Hematopoietic multipotent progenitor cell (in vitro differentiated cells): ENCODE data around the gene PPP1R12A. TPM values are rescaled to one million over a fixed set of nuclear protein-coding genes. Genes with fewer than 3 reads are reported as not detected.
A peak's percentile ranks its signal among the peaks of the same experiment; 100 is the strongest.
"Not testable (repeated sequence)": the region's sequence is repeated elsewhere in the genome, so short reads cannot be mapped to it uniquely, and the experiment has no call there.

ENCODE experiments used
- DNase-seq, 3 donors: peaks; one replicate each; pipeline ENCODE4 v3.0.0-alpha.2; 2011 to 2015; ENCODE audit warnings: low read depth in 2 of 3, low spot score in 2 of 3
- total RNA-seq: library from RNA; depleted of rRNA; stranded (reverse); fragments of >200 nt; gene quantifications from one replicate; pipeline ENCODE4 v1.2.3, GENCODE V29; 2012

The PPP1R12A gene
- total RNA-seq, 1 donor, result 36.4 TPM

DNA sequence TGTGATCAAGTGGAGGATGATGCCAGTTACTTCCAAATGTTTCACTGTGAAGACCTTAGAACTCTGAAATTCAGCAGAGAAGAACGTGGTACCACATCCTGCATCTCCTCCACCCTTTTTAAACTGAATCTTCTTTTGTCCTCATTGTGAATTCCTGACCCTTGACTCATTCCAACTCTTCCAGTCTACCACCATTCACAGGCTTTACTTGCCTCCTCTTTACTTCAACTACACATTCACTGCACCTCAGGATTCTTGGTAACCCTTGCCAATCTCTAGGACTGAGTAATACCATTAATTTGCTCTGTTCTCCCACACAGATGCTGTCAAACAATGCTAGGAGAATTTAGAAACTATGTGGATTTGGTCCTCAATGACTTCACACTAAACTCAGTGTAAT is 37.3 kb downstream of the PPP1R12A start:
- DNase-seq, result no peak

DNA sequence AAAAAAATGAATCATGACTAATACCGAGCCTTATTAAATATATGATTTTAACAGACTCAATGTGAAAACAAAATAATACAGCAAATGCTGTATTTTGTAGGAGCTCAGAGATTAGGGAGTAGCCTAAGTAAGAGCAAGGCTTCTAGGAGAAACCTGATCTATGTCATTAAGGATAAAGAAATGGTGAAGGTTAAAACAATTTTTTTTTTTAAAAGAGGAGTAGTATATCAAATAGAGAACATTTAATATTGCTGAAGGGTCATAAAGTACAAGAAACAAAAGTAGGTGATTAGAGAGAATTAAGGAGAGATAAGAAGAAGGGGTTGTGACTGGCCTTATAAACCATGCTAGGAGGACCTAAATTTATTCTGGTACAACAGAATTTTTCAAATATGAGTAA is 39.1 kb downstream of the PPP1R12A start:
- DNase-seq, result no peak

DNA sequence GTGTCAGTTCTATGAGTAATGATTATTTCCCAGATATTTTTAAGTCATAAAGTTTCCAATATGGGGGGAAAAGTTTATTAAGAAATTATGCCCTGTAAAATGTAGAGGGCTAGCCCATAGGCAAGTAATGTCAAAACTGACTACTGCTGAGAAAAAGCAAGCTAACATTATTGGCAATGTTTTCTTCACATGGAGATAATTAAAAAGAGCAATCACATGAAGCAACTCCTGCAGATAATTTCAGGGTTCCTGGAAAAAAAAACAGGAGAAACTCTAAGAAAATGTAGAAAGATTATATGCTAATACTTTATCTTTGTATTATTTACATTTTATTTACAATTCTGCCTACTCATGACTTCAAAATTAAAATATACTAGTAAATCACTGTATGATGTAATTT is 39.8 kb downstream of the PPP1R12A start:
- no peak for DNase-seq

DNA sequence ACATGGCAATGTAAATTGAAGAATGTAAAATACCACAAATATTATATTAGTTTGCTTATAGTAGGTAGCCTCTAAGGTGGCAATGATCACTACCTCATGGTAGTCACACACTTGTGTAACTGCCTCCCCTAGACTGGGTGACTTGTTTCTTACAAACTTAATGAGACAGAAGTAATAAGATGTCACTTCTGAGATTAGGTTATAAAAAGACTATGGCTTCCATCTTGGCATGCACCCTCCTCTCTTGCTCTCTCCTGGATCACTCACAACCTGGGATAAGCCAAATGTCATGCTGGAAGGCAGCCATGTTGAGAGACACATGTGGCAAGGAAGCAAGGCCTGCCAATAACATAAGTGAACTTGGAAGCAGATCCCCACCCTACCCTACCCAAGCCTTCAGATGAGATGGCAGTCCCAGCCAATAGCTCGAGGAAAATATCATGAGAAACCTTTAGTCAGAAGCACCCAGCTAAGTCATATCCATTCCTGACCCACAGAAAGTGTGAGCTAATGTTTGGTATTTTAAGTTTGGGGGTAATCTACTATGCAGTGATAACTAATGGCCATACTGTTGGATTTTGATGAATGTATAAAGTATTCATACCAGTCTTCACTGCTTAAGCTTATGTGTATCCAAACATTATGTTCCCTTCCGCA is 43.3 kb downstream of the PPP1R12A start:
- no peak for DNase-seq

DNA sequence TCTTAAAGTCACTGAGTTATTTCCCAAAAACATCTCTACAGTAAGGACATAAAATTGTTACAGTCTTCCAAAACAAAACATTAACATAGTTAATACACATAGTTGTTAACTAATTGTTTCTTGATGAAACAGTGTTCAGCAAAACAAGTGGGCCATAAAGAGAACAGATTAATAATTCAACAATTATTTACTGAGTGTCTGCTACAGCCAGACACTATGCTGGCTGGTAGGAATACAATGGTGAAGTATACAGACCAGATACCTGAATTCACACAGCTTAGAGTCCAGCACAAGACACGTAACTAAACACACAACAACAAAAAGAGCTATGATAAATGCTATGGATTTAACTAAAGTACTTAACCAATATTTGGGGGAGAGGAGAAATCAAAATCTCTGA is 47.0 kb downstream of the PPP1R12A start:
- DNase-seq, result no peak

DNA sequence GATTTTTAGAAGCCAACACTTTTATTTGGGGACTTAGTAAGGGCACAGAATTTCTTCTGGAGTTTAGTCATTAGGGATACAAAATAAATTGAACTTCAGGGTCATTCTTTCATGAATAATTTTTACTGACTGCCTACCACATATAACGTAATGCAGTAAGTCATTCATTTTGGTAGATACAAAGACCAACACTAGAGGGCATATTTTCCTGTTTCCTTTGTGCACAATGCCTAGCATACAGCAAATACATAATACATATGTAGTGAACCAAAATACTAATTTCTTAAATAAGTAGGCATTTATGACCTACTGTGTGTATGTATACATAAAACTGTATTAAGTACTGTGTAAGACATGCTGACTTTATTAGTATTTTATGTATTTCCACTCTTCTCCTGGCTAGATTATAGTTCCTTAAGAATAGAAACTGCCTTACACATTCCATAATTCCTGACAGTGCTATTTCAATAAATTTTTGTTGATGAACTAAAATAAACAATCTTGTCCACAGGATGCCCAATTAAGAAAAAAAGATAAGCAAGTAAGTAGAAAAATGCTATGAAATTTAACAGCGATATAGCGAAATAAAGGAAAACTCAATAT is 47.9 kb downstream of the PPP1R12A start:
- peak; percentile 14 to 66 (median 34) for DNase-seq

DNA sequence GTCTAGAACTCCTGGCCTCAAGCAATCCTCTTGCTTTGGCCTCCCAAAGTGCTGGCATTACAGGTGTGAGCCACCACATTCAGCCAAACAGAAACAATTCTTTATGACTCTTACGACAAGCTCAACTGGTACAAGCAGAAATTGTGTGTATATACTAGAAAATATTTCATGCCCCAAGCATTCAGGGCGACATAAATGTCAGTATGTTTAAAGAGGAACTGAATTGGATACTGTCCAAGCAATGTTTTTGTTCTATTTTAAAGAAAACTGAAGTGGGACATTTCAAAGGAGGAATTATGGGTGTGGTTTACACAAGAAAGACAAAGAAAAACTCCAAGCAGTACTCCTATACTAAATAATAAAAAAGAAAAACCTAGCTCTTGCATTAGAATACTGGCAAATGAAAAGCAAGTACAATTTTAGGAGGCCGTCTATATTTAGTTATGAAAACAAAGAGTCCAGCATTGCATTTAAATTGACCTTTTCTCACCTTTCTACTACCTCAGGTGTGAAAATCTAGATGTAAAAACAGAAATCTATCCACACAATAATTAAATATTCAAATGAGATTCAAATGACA is 48.9 kb downstream of the PPP1R12A start:
- peak in 1 of 3 donors; percentile 27 for DNase-seq

DNA sequence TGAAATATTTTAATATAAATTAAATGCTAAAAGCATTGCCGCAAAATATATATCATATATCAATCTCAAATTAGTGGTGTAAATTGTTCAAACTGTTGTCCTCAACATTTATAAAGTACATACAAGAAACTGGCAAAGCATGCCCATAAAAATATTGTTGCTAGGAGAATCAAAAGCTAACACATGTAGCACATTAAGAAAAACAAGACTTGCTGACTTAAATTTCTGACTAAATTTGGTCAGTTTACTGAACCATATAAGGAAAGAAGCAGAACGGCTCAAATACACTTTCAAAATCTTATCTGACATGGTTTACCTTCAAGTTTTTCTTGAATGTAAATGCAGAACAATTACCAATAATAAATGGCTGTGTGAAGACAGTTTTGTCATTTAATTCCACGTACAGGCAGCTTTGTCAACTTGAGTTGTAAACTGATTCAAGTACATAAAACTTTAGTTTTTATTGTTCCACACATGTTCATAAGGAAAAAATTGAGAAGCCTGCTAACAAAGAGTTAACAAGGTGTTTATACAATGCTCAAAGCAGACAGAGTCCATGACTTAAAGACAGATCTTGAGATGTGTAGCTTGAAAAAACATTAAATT is 50.4 kb downstream of the PPP1R12A start:
- DNase-seq, result no peak

DNA sequence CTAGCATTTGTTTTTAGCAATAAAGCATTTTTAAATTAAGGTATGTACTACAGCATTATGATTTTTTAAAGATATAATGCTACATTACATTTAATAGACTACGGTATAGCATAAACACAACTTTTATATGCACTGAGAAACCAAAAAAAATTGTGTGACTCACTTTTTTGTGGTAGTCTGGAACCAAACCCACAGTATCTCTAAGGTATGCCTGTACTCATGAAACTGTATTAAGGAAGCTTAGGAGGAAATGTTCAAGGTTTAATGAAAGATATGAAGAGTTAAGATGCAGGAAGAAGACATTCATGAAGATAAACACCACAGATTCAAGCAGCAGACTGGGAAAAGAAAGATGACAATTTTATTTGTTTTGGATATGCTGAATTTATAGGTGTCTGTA is 51.7 kb downstream of the PPP1R12A start:
- DNase-seq, result peak in 2 of 3 donors; percentile 26 to 60

DNA sequence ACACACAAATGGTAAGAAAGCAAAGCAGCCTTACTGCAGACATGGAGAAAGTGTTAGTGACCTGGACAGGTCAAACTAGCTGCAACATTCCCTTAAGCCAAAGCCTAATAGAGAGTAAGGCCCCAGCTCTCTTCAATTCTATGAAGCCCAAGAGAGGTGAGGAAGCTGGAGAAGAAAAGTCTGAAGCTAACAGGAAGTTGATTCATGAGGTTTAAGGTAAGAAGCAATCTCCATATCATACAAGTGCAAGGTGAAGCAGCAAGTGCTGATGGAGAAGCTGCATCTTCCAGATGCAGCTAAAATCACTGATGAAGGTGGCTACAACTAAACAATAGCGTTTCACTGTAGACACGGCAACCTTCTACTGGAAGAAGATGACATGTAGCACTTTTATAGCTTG is 53.5 kb downstream of the PPP1R12A start:
- DNase-seq, result no peak

DNA sequence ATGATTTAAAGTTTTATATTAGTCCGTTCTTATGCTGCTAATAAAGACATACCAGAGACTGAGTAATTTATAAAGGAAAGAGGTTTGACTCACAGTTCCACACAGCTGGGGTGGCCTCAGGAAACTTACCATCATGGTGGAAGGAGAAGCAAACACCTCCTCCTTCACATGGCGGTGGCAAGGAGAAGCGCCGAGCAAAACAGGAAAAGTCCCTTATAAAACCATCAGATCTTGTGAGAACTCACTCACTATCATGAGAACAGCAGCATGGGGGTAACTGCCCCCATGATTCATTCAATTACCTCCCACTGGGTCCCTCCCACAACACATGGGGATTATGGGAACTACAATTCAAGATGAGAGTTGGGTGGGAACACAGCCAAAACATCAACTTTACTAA is 56.4 kb downstream of the PPP1R12A start:
- not testable (repeated sequence) for DNase-seq

DNA sequence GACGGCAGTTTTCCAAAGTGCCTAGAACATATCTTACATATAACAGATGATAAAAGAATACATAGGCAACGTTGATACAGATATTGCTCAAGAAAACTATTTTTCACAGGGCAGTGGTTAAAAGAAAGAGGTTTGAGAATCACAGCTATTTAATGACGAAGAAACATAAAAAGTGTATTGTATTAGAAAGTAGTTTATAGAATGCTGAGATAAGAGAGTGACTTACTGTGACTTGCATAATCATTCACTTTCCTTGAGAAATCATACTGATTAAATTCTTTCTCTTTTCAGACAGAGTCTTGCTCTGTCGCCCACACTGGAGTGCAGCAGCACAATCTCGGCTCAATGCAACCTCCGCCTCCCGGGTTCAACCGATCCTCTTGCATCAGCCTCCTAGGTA is 57.7 kb downstream of the PPP1R12A start:
- no peak for DNase-seq

DNA sequence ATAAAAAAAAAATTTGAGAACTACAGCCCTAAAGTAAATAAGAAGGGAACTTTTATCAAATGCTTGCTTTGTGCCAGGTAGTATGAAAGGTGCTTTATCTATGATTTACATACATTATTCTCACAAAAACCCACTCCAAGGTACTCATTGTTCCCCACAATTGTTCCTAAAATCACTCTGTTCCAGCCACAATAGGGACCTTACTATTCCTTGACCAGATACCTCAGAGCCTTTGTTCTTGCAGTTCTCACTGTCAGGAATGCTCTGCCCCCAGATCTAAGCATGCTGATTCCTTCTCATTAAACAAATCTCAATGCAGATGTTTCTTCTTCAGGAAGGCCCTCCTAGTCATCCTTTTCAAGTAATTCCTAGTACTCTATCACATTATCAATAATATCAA is 60.2 kb downstream of the PPP1R12A start:
- DNase-seq, result no peak

DNA sequence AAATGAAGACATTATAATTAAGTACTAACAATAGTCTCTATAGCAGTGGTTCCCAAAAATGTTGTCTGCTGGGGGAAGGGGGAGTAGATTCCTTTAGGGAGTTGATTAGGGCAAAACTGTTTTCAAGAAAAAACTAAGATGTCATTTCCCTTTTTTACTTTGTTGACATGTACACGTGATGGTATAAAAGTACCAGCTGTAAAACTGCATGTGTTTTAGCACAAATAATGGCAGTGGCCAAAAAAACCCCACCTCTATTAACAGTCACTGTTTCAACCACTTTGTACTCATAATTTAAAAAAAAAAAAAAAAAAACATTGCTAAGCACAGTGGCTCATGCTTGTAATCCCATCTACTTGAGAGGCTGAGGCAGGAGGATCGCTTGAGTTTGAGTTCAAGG is 61.7 kb downstream of the PPP1R12A start:
- DNase-seq, result peak in 1 of 3 donors; percentile 22

DNA sequence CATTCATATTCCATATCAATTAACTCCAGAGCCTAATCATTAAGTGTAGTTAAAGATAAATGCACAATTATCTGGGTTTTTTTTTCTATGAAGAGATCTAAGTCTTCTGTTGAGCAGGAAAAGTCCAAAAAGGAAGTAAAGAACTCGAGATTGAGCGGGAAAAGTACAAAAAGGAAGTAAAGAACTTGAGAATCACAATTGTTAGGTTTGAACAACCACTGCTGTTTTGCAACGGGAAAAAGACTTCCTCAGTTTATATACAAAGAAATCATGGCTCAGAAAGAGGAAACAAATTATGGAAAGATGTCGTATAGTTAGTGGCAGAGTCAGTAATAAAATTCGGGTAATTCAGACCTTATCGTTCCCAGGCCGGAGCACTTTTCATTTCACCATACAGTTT is 63.3 kb downstream of the PPP1R12A start:
- DNase-seq, result no peak

DNA sequence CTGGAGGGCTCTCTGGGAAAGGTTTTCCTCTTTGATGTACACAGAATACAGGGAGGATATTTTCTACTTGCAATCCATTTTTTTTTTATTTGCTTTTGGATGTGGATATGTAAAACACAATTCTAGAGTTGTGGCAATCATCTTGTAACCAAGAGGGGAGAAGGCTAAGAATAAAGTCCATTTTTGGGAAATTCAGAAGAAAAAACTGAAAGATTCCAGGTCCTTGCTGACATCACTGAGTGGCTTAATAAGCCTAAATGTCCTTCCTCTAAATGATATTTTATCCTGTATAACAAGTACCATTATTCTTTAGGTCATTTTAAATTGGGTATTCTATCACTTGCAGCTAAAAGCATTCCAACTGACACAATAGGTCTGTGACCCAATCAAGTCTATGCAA is 64.0 kb downstream of the PPP1R12A start:
- DNase-seq, result no peak

DNA sequence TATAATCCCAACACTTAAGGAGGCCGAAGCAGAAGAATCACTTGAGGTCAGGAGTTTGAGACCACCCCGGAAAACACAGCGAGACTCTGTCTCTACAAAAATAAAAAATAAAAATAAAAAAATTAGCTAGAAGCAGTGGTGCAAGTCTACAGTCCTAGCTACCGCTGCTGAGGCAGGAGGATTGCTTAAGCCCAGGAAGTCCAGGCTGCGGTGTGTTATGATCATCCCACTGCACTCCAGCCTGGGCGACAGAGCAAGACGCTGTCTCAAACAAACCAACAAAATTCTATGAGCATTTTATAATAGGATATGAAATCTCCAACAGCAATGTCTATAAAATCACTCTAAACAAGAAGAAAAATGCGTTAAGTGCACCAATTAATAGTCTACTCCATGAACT is 75.3 kb downstream of the PPP1R12A start:
- DNase-seq, result no peak

DNA sequence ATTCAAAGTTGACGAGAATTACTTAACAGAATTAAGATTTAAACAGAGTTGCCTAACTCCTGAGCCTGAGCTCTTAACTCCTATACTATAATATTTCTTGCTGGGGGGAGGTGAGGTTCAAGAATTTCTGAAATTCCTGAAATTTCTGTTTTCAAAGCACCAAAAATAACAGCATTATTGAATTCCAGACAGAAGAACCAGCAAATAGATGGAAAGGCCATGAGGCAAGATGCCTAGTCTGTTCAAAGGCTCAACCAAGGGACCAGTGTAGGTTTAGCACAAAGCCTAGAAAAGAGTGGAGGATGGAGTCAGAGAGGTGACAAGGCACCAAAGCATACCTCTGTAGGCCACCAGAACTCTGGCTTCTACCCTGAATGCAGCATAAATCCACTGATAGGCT is 76.4 kb downstream of the PPP1R12A start:
- no peak for DNase-seq

DNA sequence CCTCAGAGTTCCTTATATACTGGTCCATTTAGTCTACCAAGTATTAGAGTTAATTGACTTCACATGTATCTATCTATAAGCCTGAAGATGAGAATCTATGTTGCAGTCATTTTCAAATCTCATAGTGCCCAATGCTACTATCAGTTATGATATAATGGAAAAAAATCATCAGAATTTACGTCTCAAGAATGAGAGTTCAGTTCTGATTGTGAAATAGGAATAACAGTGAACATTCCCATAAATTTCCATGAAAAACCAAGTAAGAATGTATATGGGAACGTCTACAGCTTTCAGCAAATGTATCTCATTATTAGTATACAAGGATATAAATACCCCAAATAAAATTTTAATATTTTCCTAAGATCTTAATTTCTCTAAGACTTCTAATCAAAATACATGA is 77.2 kb downstream of the PPP1R12A start:
- no peak for DNase-seq

DNA sequence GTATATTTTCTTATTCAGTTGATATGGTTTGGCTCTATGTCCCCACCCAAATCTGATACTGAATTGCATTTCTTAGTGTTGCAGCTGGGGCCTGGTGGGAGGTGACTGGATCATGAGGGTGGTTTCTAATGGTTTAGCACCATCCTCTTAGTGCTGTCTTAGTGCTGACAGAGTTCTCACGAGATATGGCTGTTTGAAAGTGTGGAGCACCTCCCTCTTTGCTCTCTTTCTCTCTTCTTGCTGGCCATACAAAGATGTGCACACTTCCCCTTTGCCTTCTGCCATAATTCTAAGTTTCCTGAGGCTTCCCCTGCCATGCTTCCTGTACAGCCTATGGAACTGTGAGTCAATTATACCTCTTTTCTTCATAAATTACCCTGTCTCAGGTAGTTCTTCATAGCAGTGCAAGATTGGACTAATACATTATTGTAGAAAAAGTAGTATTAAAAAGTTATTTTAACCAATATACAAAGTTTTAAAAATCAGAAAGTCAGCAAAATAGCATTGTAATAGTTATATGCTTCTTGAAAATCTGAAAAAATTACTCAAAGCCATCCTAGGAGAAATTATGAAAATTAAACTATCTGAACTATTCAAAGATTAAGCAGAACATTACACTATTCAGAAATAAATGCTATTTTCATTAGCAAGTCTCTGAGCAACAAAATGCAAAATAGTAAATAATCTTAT is 84.1 kb downstream of the PPP1R12A start:
- no peak for DNase-seq

DNA sequence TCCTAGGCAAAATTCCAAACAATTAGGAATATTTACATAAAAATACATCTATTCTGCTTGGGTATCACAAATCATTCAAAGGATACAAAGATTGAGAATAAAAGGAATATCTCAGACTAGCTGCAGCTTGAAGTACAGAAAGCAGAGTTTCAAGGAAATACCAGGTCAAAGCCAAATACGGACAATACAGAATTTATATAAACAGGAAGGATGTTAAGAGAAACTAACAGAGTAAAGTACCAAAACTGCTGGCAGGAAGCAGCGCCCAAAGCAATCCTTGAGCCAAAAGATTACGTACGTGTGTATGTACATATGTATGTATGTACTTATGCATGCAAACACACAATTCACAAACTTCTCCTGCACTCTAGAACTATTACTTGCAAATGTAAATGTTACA is 86.6 kb downstream of the PPP1R12A start:
- no peak for DNase-seq
